B cell (primary cell): ENCODE results near the gene BBX. TPM values are rescaled to one million over a fixed set of nuclear protein-coding genes. Genes with fewer than 3 reads are reported as not detected.

Experiments
- ATAC-seq: fragments of 200-7000 bp; cut with Tn5 transposase; one replicate; pipeline ENCODE4 v1.10.0; 2021; ENCODE audit warnings: low read depth, mild to moderate bottlenecking, moderate number of reproducible peaks, moderate library complexity
- CTCF ChIA-PET: fragments of 350-600 bp; sonication (Branson Sonifier 250); formaldehyde crosslinking; loops from one replicate; lab custom pipeline; 2021; ENCODE audit warnings: antibody characterized with exemption, inconsistent platforms; lab: Charles Lee
- POLR2A ChIA-PET: fragments of 350-600 bp; sonication (Branson Sonifier 250); formaldehyde crosslinking; loops from one replicate; lab custom pipeline; 2021; ENCODE audit warnings: antibody characterized with exemption; lab: Charles Lee
- DNase-seq: peaks from one replicate; pipeline ENCODE4 v3.0.0; 2013
- H2AFZ ChIP-seq: 2 replicates; pipeline ENCODE4 v1.6.1; 2012; ENCODE audit warnings: mild to moderate bottlenecking, low read depth, low read length; ENCODE audit not compliant: insufficient read depth, poor library complexity, severe bottlenecking
- H3K27ac ChIP-seq, 2 donors: 1 replicate in 1 of 2; 2 replicates in 1 of 2; pipeline ENCODE4 v1.5.1; 2012 to 2013; ENCODE audit warnings: low read length in 2 of 2, mild to moderate bottlenecking in 2 of 2, moderate library complexity in 1 of 2
- H3K27me3 ChIP-seq, 4 experiments: fragments of 200-600 bp in 1 of 4; sonication (generic) in 1 of 4; replicated peaks in 1 of 4; 1 replicate in 2 of 4; 2 replicates in 2 of 4; pipeline versions ENCODE4 v1.6.1 to v1.7.0; 2013 to 2016; ENCODE audit warnings: low read length in 3 of 4, mild to moderate bottlenecking in 2 of 4, mixed read lengths in 1 of 4, moderate library complexity in 1 of 4; ENCODE audit not compliant: insufficient read depth in 4 of 4, control insufficient read depth in 3 of 4; ENCODE audit errors: control extremely low read depth in 1 of 4
- H3K36me3 ChIP-seq, 2 experiments: replicated peaks in 1 of 2; 1 replicate in 1 of 2; 2 replicates in 1 of 2; pipeline versions ENCODE4 v1.6.1 to v1.7.1; 2013; ENCODE audit warnings: low read length in 1 of 2; ENCODE audit not compliant: insufficient read depth in 2 of 2, control insufficient read depth in 1 of 2; ENCODE audit errors: control extremely low read depth in 1 of 2, extremely low read depth in 1 of 2
- H3K4me1 ChIP-seq, 2 donors: fragments of 200-600 bp in 1 of 2; sonication (generic) in 1 of 2; 1 replicate in 1 of 2; 2 replicates in 1 of 2; pipeline versions ENCODE4 v1.5.1 to v1.6.1; 2013 to 2017; ENCODE audit warnings: low read length in 2 of 2; ENCODE audit not compliant: control insufficient read depth in 2 of 2, insufficient read depth in 2 of 2
- H3K4me2 ChIP-seq: replicated peaks from 2 replicates; pipeline ENCODE3; 2012; ENCODE audit warnings: mild to moderate bottlenecking, low read depth, low read length; ENCODE audit not compliant: poor library complexity, severe bottlenecking
- H3K4me3 ChIP-seq, 5 experiments: fragments of 200-600 bp in 1 of 5; sonication (generic) in 1 of 5; 1 replicate in 3 of 5; 2 replicates in 2 of 5; pipeline versions ENCODE4 v1.5.1 to v1.7.0; 2011 to 2016; ENCODE audit warnings: low read length in 4 of 5, mild to moderate bottlenecking in 4 of 5, low read depth in 2 of 5, control low read depth in 1 of 5, moderate library complexity in 1 of 5; ENCODE audit not compliant: insufficient read depth in 1 of 5; ENCODE audit errors: control extremely low read depth in 1 of 5, extremely low read depth in 1 of 5
- H3K79me2 ChIP-seq: fragments of 200-600 bp; sonication (generic); one replicate; pipeline ENCODE4 v1.6.0; 2016; ENCODE audit warnings: low read length; ENCODE audit not compliant: control insufficient read depth, insufficient read depth
- H3K9ac ChIP-seq: fragments of 200-600 bp; sonication (generic); 2 replicates; pipeline ENCODE4 v1.6.1; 2017; ENCODE audit warnings: mild to moderate bottlenecking, low read length, moderate library complexity
- H3K9me3 ChIP-seq, 3 donors: one replicate each; pipeline versions ENCODE4 v1.6.1 to v1.7.1; 2013; ENCODE audit warnings: low read length in 2 of 3; ENCODE audit not compliant: control insufficient read depth in 2 of 3, insufficient read depth in 1 of 3; ENCODE audit errors: control extremely low read depth in 1 of 3
- H4K20me1 ChIP-seq: 2 replicates; pipeline ENCODE4 v1.6.0; 2012; ENCODE audit warnings: mild to moderate bottlenecking, low read length; ENCODE audit not compliant: insufficient read depth, control insufficient read depth, poor library complexity, severe bottlenecking
- H3K27ac Mint-ChIP-seq: one replicate; pipeline ENCODE4 v1.8.0; 2021; ENCODE audit warnings: mixed read lengths
- H3K27me3 Mint-ChIP-seq: one replicate; pipeline ENCODE4 v1.8.0; 2021; ENCODE audit warnings: mixed read lengths
- H3K4me1 Mint-ChIP-seq: one replicate; pipeline ENCODE4 v1.8.0; 2021; ENCODE audit warnings: mixed read lengths
- H3K4me3 Mint-ChIP-seq: one replicate; pipeline ENCODE4 v1.8.0; 2021; ENCODE audit warnings: mixed read lengths
- H3K9me3 Mint-ChIP-seq: one replicate; pipeline ENCODE4 v1.8.0; 2022; ENCODE audit warnings: mixed read lengths; ENCODE audit not compliant: insufficient read depth
- CTCF ChIP-seq: fragments of 200-600 bp; IDR thresholded peaks from one replicate; pipeline ENCODE4 v1.8.0; 2022; ENCODE audit warnings: antibody characterized with exemption, mild to moderate bottlenecking
- EZH2 ChIP-seq: IDR thresholded peaks from 2 replicates; pipeline ENCODE4 v1.6.1; 2012; ENCODE audit warnings: borderline replicate concordance, low read depth, mild to moderate bottlenecking, moderate library complexity, low read length; ENCODE audit not compliant: insufficient read depth, poor library complexity, severe bottlenecking
- WGBS: methylation state at CpG from one replicate; pipeline ENCODE4 v1.1.5; 2013; ENCODE audit warnings: missing lambda C conversion rate; ENCODE audit not compliant: insufficient coverage; 5-methylcytosine and 5-hydroxymethylcytosine counted together
- intact Hi-C: fragments of 100-400 bp; cut with micrococcal nuclease; formaldehyde crosslinking; loops from one replicate; pipeline ENCODE4 v1.10.0; 2022
- polyA plus RNA-seq: library from polyadenylated mRNA; depleted of rRNA; stranded (reverse); fragments of >200 nt; gene quantifications from 2 replicates; pipeline ENCODE4 v1.2.3, GENCODE V29; 2012
- total RNA-seq, 2 donors: library from RNA; stranded (reverse); fragments of 120-200 nt in 1 of 2; gene quantifications; 1 replicate in 1 of 2; 2 replicates in 1 of 2; pipeline versions ENCODE4 v1.2.3 to v1.2.4, GENCODE V29; 2013 to 2022

The BBX gene
- total and polyA plus RNA-seq, 2 donors (not counting 1 experiment from before 2014, with no cell fraction given) = 27.8 to 133 TPM

DNA sequence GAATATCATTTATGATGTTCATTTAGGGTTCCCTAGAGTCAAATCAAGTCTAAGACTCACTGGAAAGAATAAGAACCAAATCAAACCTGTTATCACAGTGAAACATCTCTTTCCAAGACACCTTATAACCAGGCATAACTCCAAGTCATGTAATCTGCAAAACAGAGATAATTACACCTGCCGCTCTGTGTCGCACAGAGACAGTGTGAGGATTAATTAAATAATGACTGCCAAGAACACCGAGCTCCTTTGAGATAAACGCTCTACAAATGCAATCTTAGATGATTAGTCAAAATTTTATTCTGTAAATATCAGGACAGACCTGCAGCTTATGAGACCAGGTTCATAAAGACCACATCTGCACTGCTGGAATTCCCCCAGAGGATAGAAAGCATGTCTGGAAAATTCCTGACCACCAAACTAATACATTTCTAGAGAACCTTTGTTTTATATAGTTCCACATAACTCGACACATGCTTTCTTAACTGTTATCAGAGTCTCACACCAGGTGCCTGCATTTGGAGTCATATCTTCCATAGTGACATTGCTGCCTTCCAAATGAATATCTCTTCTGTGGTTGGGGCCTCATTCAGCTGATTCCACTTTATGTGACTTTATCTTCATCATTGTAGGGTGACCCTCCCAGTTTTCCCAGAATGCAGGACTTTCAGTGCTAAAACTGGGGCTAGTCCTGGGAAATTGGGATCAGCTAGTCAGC, 315.3 kb downstream of the BBX start:
- H4K20me1 ChIP-seq = no peaks in the 10 kb centered on the region
- H3K4me1 ChIP-seq = no peaks in the 10 kb centered on the region
- no peak overlapping the region for H3K27ac ChIP-seq
- H3K9me3 ChIP-seq = no peaks in the 10 kb centered on the region
- intact Hi-C loops = no loop called here
- H3K9ac ChIP-seq = no peak overlapping the region
- H3K27me3 ChIP-seq = no peaks in the 10 kb centered on the region
- ChIA-PET POLR2A (no interaction called here), CTCF (interaction anchor here (1.6 kb wide), 1 partner anchor 161 kb away, joined by 3 read pairs; no protein-coding TSS in a partner anchor)
- no peak overlapping the region for H3K27ac Mint-ChIP-seq
- TF ChIP-seq CTCF (no peak), EZH2 (no peak)
- no peaks in the 10 kb centered on the region for H3K36me3 ChIP-seq
- no peak overlapping the region for H3K4me3 ChIP-seq
- no peak for ATAC-seq
- H3K9me3 Mint-ChIP-seq = no peaks in the 10 kb centered on the region
- 80% methylated on average over 1 of the region's 5 CpGs for WGBS
- H3K27me3 Mint-ChIP-seq = no peaks in the 10 kb centered on the region
- H3K4me3 Mint-ChIP-seq = no peak overlapping the region
- no peaks in the 10 kb centered on the region for H3K79me2 ChIP-seq
- no peak for DNase-seq
- no peaks in the 10 kb centered on the region for H3K4me1 Mint-ChIP-seq
- H2AFZ ChIP-seq = no peak overlapping the region
- no peak overlapping the region for H3K4me2 ChIP-seq

GRCh38 chr3:107841831-107842230, 319.1 kb downstream of the BBX start:
- peaks cover 8% of the 10 kb centered on the region for H3K27me3 Mint-ChIP-seq
- no peak overlapping the region for H3K27ac Mint-ChIP-seq
- H3K4me3 ChIP-seq = no peak overlapping the region
- no peaks in the 10 kb centered on the region for H3K4me1 ChIP-seq
- no peak for ATAC-seq
- no peak overlapping the region for H3K4me3 Mint-ChIP-seq
- no peak overlapping the region for H2AFZ ChIP-seq
- POLR2A ChIA-PET = no interaction called here
- DNase-seq = no peak
- no peaks in the 10 kb centered on the region for H3K79me2 ChIP-seq
- H3K27ac ChIP-seq = no peak overlapping the region
- CTCF ChIA-PET = interaction anchor here (1.0 kb wide), 1 partner anchor 86 kb away, joined by 3 read pairs; no protein-coding TSS in a partner anchor
- peaks cover 0 to 3% (median 0%) of the 10 kb centered on the region in 4 experiments for H3K27me3 ChIP-seq
- no peaks in the 10 kb centered on the region for H3K4me1 Mint-ChIP-seq
- no peak for TF ChIP-seq CTCF
- no peak for TF ChIP-seq EZH2
- H3K36me3 ChIP-seq = no peaks in the 10 kb centered on the region
- no peak overlapping the region for H3K4me2 ChIP-seq
- intact Hi-C loops = no loop called here
- H3K9me3 ChIP-seq = no peaks in the 10 kb centered on the region
- no peaks in the 10 kb centered on the region for H3K9me3 Mint-ChIP-seq
- WGBS = 100% methylated on average over 2 of the region's 4 CpGs
- H4K20me1 ChIP-seq = no peaks in the 10 kb centered on the region
- H3K9ac ChIP-seq = no peak overlapping the region
